Spleen (tissue), 11 donors: ENCODE data around the gene EIF4G1. TPM values are rescaled to one million over a fixed set of nuclear protein-coding genes. Genes with fewer than 3 reads are reported as not detected.

Experiments
- DNase-seq: peaks from one replicate; pipeline ENCODE4 v3.0.0-alpha.2; 2020
- H3K27ac ChIP-seq, 8 donors: fragments of 200-600 bp; sonication (generic) in 7 of 8; 1 replicate in 4 of 8; 2 replicates in 4 of 8; pipeline versions ENCODE4 v1.5.0 to v1.8.0; 2016 to 2021; ENCODE audit warnings: inconsistent platforms in 4 of 8, mild to moderate bottlenecking in 4 of 8, moderate library complexity in 1 of 8
- H3K27me3 ChIP-seq, 7 donors: fragments of 200-600 bp; sonication (generic) in 6 of 7; replicated peaks in 1 of 7; 1 replicate in 4 of 7; 2 replicates in 3 of 7; pipeline versions ENCODE4 v1.5.0 to v1.8.0; 2016 to 2021; ENCODE audit warnings: inconsistent platforms in 3 of 7, mild to moderate bottlenecking in 1 of 7
- H3K36me3 ChIP-seq, 6 donors: fragments of 200-600 bp; sonication (generic) in 5 of 6; 1 replicate in 4 of 6; 2 replicates in 2 of 6; pipeline versions ENCODE4 v1.5.0 to v1.8.0; 2016 to 2021; ENCODE audit warnings: inconsistent platforms in 2 of 6
- H3K4me1 ChIP-seq, 6 donors: fragments of 200-600 bp; sonication (generic) in 5 of 6; 1 replicate in 3 of 6; 2 replicates in 3 of 6; pipeline versions ENCODE4 v1.5.0 to v1.8.0; 2016 to 2021; ENCODE audit warnings: inconsistent platforms in 3 of 6
- H3K4me3 ChIP-seq, 8 donors: fragments of 200-600 bp; sonication (generic) in 7 of 8; 1 replicate in 4 of 8; 2 replicates in 4 of 8; pipeline versions ENCODE4 v1.5.0 to v1.8.0; 2016 to 2021; ENCODE audit warnings: inconsistent platforms in 4 of 8, mild to moderate bottlenecking in 4 of 8, moderate library complexity in 2 of 8
- H3K9me3 ChIP-seq, 8 donors: fragments of 200-600 bp; sonication (generic) in 7 of 8; 1 replicate in 4 of 8; 2 replicates in 4 of 8; pipeline versions ENCODE4 v1.5.0 to v1.8.0; 2016 to 2021; ENCODE audit warnings: inconsistent platforms in 4 of 8
- POLR2A ChIP-seq, 3 donors: fragments of 450-650 bp; IDR thresholded peaks; one replicate each; pipeline ENCODE4 v1.5.1; 2017; ENCODE audit warnings: antibody characterized with exemption in 3 of 3, mild to moderate bottlenecking in 1 of 3
- POLR2AphosphoS5 ChIP-seq, 3 donors: sonication (generic); formaldehyde crosslinking; IDR thresholded peaks; one replicate each; pipeline ENCODE4 v1.5.1; 2017; ENCODE audit warnings: antibody characterized with exemption in 3 of 3
- WGBS, 5 donors: extraction: QIAGEN DNeasy Blood & Tissue Kit in 3 of 5; methylation state at CpG; one replicate each; pipeline versions ENCODE4 v1.1.5 to v1.1.7; 2013 to 2018; 5-methylcytosine and 5-hydroxymethylcytosine counted together
- intact Hi-C: fragments of 100-400 bp; cut with DNase I; formaldehyde crosslinking; loops from one replicate; pipeline ENCODE4 v1.15.0; 2023; ENCODE audit warnings: low total_unique reads
- polyA plus RNA-seq, 3 donors: library from polyadenylated mRNA; stranded (reverse); fragments of 200-250 nt; gene quantifications; one replicate each; pipeline ENCODE4 v1.2.1, GENCODE V29; 2013
- total RNA-seq, 7 donors: library from RNA; depleted of rRNA in 3 of 7; stranded (reverse); fragments of >200 nt in 3 of 7; fragmentation: NEBNext Ultra II Directional in 4 of 7; extraction: Animal tissue kit (Norgen Biotek cat#: 25700) in 4 of 7; gene quantifications; one replicate each; pipeline versions ENCODE4 v1.1.0 to v1.2.1, GENCODE V29; 2016 to 2021
- TF ChIP-seq, protein P1 (sequence below), 11 experiments: fragments of 200-600 bp in 7 of 11; fragments of 450-650 bp in 4 of 11; sonication (generic) in 4 of 11; IDR thresholded peaks in 8 of 11; conservative IDR thresholded peaks in 3 of 11; 1 replicate in 7 of 11; 2 replicates in 4 of 11; pipeline versions ENCODE4 v1.4.0 to v1.8.0; 2016 to 2021; ENCODE audit warnings: antibody characterized with exemption in 11 of 11, inconsistent platforms in 4 of 11, mild to moderate bottlenecking in 1 of 11
- donor health status: healthy with polysubstance abuse.
- donor health status: DM: no; HTN: no; CAD: no; lungs with moderate emphysema.
- donor health status: DM: no; HTN: no; CAD: no.
- donor health status: Bipolar disorder and iron deficiency.
- donor health status: healthy.
- donor health status: DM: no; HTN: no; CAD: no.
- donor health status: DM: yes; HTN: yes; CAD: no.

EIF4G1 gene
- total and polyA plus RNA-seq, 10 donors: 83.4 to 294 (median 230) TPM

- no peak overlapping the region for H3K27ac ChIP-seq
- intact Hi-C loops: no loop called here
- no peak for DNase-seq
- no peaks in the 10 kb centered on the region for H3K4me1 ChIP-seq
- H3K36me3 ChIP-seq: no peaks in the 10 kb centered on the region
- 28 to 40% (median 32%) methylated on average over 3 to 4 of the region's 4 CpGs for WGBS, 5 donors
- TF ChIP-seq, protein P1, sequence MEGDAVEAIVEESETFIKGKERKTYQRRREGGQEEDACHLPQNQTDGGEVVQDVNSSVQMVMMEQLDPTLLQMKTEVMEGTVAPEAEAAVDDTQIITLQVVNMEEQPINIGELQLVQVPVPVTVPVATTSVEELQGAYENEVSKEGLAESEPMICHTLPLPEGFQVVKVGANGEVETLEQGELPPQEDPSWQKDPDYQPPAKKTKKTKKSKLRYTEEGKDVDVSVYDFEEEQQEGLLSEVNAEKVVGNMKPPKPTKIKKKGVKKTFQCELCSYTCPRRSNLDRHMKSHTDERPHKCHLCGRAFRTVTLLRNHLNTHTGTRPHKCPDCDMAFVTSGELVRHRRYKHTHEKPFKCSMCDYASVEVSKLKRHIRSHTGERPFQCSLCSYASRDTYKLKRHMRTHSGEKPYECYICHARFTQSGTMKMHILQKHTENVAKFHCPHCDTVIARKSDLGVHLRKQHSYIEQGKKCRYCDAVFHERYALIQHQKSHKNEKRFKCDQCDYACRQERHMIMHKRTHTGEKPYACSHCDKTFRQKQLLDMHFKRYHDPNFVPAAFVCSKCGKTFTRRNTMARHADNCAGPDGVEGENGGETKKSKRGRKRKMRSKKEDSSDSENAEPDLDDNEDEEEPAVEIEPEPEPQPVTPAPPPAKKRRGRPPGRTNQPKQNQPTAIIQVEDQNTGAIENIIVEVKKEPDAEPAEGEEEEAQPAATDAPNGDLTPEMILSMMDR (IDR thresholded peaks at IDR 0.05 in 8 of 11, conservative IDR thresholded peaks at IDR 0.05 in 3 of 11): no peak
- TF ChIP-seq POLR2AphosphoS5 (IDR thresholded peaks at IDR 0.05) (no peak), POLR2A (IDR thresholded peaks at IDR 0.05) (no peak)
- no peaks in the 10 kb centered on the region for H3K9me3 ChIP-seq
- H3K27me3 ChIP-seq: peaks cover 0 to 34% (median 3%) of the 10 kb centered on the region in 7 donors
- H3K4me3 ChIP-seq: no peak overlapping the region
These were observed 29.7 kb upstream of the EIF4G1 start for GRCh38 chr3:184284696-184285095.

GRCh38 chr3:184289426-184289938 lies 24.9 kb upstream of the EIF4G1 start:
- Histone ChIP-seq H3K27ac (no peak overlapping the region), H3K36me3 (no peaks in the 10 kb centered on the region), H3K27me3 (peaks cover 0 to 52% (median 3%) of the 10 kb centered on the region in 7 donors), H3K4me3 (no peak overlapping the region), H3K4me1 (no peaks in the 10 kb centered on the region), H3K9me3 (no peaks in the 10 kb centered on the region)
- no peak for TF ChIP-seq POLR2AphosphoS5 (IDR thresholded peaks at IDR 0.05)
- TF ChIP-seq, protein P1 (IDR thresholded peaks at IDR 0.05 in 8 of 11, conservative IDR thresholded peaks at IDR 0.05 in 3 of 11): peak in 9 of 11 experiments; percentile 22 to 70 (median 42)
- no peak for DNase-seq
- WGBS, 5 donors: 12 to 16% (median 14%) methylated on average over 10 of the region's 10 CpGs
- intact Hi-C loops: no loop called here

DNA sequence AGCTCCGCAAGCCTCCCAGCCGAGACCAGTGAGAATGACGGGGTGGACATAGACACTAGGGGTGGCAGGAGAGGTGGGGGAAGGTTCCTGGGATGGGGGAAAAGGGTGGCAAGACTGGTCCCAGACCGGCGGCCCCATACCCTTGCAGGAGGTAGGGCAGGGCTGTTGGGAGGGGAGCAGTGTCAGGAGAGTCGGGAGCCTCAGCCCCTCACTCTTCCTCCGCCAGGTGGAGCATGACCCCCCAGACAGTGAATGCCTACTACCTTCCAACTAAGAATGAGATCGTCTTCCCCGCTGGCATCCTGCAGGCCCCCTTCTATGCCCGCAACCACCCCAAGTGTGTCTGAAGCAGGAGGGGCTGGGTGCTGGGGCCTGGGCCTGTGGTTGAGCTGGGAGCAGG lies 24.1 kb upstream of the EIF4G1 start:
- H3K36me3 ChIP-seq: no peaks in the 10 kb centered on the region
- H3K27me3 ChIP-seq: peaks cover 0 to 47% (median 3%) of the 10 kb centered on the region in 7 donors
- H3K9me3 ChIP-seq: no peaks in the 10 kb centered on the region
- TF ChIP-seq POLR2AphosphoS5 (IDR thresholded peaks at IDR 0.05): no peak
- TF ChIP-seq POLR2A (IDR thresholded peaks at IDR 0.05): no peak
- TF ChIP-seq, protein P1 (IDR thresholded peaks at IDR 0.05 in 8 of 11, conservative IDR thresholded peaks at IDR 0.05 in 3 of 11): no peak
- no peaks in the 10 kb centered on the region for H3K4me1 ChIP-seq
- H3K4me3 ChIP-seq: no peak overlapping the region
- no peak overlapping the region for H3K27ac ChIP-seq
- no peak for DNase-seq
- intact Hi-C loops: no loop called here
- 77 to 91% (median 86%) methylated on average over 7 to 10 of the region's 10 CpGs for WGBS, 5 donors

- no peaks in the 10 kb centered on the region for H3K4me1 ChIP-seq
- no peak overlapping the region for H3K4me3 ChIP-seq
- TF ChIP-seq, protein P1 (IDR thresholded peaks at IDR 0.05 in 8 of 11, conservative IDR thresholded peaks at IDR 0.05 in 3 of 11): no peak
- TF ChIP-seq POLR2AphosphoS5 (IDR thresholded peaks at IDR 0.05) (no peak), POLR2A (IDR thresholded peaks at IDR 0.05) (no peak)
- DNase-seq: no peak
- WGBS, 5 donors: 88 to 93% (median 88%) methylated on average over 21 to 22 of the region's 22 CpGs
- H3K27ac ChIP-seq: no peak overlapping the region
- no peaks in the 10 kb centered on the region for H3K36me3 ChIP-seq
- no peaks in the 10 kb centered on the region for H3K9me3 ChIP-seq
- H3K27me3 ChIP-seq: peaks cover 0 to 44% (median 3%) of the 10 kb centered on the region in 7 donors
- intact Hi-C loops: no loop called here
These were observed 23.2 kb upstream of the EIF4G1 start for GRCh38 chr3:184291044-184291737.
